Stimulated activated CD4-positive, alpha-beta T cell treated with anti-CD3 and anti-CD28 coated beads, TNF-alpha, amount 100 ng/mL, for 48 hours (primary cell): ENCODE data around the gene BCL2L12.
A peak's percentile ranks its signal among the peaks of the same experiment; 100 is the strongest.
"Not testable (repeated sequence)": the region's sequence is repeated elsewhere in the genome, so short reads cannot be mapped to it uniquely, and the experiment has no call there.

Experiments used
- DNase-seq, 3 donors: peaks; one replicate each; pipeline ENCODE4 v3.0.0-alpha.2; 2020; ENCODE audit warnings: low read depth in 3 of 3

The BCL2L12 gene, protein sequence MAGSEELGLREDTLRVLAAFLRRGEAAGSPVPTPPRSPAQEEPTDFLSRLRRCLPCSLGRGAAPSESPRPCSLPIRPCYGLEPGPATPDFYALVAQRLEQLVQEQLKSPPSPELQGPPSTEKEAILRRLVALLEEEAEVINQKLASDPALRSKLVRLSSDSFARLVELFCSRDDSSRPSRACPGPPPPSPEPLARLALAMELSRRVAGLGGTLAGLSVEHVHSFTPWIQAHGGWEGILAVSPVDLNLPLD

DNA sequence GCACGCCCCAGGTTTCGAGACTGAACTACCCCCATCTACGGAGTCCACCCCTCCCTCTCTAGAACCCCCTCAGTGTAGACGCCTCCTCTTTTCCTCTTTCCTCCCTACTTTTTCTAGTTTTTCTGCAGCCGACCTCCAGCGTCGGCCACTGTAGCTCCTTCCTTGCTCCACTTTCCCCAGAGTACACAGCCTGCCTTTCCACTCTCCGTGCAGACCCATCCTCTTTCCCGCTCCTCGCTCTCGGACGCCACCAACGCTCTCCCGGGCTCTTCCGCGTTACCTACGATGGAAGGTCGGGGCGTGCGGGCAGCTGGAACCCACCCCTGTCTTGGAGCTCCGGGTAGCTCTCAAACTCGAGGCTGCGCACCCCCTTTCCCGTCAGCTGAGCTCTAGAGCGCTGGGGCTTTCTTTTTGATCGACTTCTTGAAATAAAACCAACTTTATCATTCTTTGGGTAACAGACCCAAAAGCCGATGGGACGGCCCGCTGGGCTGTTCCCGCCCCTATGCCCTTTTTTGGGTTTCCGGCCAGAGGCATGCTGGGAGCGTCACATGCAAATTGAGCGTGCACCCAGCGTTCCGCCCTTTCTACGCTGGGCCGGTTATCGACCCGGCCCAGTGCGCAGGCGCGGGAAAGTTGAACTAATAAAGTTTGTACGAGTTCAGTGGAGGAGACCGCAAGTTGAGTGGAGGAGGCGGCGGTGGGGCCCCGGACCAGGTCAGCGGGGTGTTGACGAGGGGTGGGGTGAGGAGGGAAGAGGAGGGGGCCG lies at the start of gene BCL2L12, which contains the start of gene IRF3:
Gene BCL2L12, plus strand, starts transcription at position 583 of the 769 bp plus-strand sequence. CDS start 760 bp downstream, outside the sequence.
Gene IRF3, minus strand, starts transcription at position 507 of the 769 bp plus-strand sequence. CDS start 1,019 bp downstream, outside the sequence.
- DNase-seq = peak; percentile 98 to 99 (median 99)

DNA sequence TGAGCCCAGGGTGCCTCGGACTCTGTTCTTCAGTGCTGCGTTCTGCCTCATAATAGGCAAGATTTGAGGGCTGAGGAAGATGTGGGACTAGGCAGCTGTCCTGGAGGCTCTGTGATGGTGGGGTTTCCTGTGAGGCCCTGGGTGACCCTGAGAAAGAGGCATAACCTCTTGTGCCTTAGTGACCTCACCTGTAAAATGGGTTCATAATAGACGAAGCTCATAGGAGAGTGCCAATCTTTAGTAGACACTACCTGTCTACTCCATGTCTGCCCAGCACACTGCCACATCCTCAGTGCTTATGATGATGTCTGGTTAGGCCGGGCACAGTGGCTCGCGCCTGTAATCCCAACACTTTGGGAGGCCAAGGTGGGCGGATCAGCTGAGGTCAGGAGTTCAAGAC lies 49.2 kb upstream of the BCL2L12 start:
- DNase-seq = no peak

DNA sequence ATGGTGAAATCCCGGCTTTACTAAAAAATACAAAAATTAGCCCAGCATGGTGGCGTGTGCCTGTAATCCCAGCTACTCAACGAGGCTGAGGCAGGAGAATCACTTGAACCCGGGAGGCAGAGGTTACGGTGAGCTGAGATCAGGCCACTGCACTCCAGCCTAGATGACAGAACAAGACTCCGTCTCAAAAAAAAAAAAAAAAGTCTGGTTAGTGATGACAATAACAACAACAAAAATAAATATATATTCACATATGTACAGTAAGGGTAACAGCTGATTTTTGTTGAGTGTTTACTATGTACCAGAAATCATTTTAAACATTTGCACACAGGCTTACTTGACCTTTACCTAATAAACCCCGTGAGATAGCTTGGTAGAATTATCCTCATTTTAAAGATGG lies 48.8 kb upstream of the BCL2L12 start:
- DNase-seq = no peak

DNA sequence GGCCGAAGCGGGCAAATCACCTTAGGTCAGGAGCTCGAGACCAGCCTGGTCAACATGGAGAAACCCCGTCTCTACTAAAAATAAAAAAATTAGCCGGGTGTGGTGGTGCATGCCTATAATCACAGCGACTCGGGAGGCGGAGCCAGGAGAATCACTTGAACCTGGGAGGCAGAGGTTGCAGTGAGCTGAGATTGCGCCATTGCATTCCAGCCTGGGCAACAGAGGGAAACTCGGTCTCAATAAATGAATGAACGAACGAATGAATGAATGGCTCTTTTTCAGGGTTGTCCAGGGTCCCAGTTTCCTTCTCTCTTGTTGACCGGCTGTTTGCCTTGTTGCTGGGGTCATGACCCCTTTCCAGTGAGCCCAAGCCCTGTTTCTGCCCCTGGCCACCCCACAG lies 47.9 kb upstream of the BCL2L12 start:
- not testable (repeated sequence) for DNase-seq

DNA sequence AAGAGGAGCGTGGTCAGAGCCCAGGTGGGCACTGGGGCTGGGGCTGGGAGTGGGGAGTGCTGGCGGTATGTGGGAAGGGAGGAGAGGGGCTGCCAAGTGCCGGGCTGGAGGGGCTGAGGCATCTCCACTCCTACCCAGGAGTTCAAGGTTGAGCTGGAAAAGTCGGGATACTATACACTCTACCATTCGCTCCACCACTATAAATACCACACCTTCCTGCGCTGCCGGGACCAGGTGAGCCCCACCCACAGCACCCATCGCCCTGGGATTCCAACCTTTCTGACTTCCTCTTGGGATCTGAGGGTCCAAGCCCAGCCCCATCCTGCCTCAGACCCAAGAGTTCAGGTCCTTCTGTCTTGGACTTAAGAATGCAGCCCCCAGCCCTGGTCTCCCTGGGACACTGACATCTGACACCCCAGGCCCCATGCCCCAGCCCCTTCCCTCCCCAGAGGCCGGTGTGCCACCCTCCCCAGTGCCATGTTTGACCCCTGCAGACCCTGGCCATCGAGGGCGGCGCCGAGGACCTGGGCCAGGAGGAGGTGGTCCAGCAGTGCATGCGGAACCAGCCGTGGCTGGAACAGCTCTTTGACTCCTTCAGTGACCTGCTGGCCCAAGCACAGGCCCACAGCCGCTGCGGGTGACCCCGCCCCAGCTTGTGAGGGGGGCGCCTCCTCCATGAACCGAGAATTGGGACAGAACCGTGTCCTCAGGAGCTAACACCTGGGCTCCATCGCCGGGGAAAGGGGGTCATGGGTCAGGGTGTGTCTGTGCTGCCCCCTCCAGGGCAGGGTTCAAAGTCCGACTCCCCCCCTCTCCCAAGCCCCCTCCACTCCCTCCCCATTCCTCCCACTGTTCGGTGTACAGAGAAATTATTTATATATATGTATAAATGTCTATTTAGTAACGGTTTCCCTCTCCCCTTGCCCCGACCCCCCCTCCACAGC lies 40.5 kb upstream of the BCL2L12 start:
- DNase-seq = no peak

DNA sequence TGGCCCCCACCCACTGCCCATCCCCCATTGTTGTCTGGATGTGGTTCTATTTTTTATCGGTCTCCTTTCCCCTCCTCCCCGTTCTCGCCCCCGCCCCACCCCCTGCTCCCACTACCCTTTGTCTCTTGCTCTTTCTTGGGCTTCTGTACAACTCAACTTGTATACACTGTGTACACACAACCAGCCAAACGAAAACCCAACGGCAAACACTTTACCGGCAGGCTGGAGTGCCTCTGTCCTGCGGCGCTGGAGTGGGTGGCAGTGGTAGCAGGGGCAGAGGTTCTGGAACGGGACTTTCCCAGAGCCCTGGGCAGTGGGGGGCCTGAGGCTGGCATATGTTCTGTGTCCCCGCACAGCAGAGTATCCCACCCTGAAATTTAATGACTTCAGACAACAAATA lies 39.5 kb upstream of the BCL2L12 start:
- DNase-seq = no peak

DNA sequence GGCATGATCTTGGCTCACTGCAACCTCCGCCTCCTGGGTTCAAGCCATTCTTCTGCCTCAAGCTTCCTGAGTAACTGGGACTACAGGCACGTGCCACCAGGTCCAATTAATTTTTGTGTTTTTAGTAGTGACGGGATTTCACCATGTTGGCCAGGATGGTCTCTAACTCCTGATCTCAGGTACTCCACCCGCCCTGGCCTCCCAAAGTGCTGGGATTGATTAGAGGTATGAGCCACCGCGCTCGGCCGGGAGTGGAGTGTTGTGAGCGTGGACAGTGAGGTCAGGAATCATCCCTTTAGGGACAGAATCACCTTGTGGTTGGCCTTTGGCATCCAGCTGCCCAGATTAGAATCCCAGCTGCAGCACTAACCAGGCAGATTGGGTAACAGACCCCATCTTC lies 36.1 kb upstream of the BCL2L12 start:
- no peak for DNase-seq

DNA sequence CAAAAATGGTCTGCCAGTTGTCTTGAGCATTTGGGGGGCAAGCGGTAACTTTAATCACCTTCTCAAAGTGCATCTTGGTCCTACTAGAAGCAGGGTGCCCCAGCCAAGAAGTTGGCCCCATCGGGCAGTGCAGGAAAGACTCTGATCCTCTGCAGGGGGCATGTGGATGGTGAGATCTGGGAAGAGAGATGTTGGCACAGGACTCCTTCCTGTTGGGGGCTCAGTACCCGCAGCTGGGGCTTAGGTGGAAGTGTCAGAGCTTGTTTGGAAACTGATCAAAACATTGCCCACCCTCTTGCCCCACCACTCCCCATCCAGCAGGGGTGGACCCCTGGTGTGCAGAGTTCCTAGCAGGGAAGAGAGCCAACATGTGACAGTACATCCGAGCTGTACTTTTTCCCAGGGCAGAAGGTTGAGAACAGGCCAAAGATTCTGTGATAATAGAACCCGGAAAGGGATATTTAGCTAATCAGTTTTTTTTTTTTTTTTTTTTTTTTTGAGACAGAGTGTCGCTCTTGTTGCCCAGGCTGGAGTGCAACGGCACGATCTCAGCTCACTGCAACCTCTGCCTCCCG lies 34.6 kb upstream of the BCL2L12 start:
- no peak for DNase-seq

DNA sequence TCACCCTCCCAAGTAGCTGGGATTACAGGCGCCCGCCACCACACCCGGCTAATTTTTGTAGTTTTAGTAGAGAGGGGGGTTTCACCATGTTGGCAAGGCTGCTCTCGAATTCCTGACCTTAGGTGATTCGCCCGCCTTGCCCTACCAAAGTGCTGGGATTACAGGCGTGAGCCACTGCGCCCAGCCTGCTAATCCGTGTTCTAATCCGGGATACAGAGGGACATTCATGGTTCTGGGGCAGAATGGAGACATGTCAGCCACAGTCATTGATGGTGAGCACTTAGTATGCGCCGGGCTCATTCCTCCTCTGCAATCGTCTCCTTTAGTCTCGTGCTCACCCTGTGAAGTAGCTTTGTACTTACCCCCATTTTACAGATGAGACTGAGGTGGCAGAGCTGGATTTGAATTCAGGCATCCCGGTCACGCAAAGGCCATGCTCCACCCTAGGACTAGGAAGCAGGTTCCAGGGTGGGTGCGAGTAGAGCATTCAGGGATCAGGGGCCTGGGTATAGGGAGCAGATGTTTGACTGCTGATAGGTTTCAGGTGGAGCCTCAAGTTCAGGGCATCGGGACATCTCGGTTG lies 34.0 kb upstream of the BCL2L12 start:
- no peak for DNase-seq

DNA sequence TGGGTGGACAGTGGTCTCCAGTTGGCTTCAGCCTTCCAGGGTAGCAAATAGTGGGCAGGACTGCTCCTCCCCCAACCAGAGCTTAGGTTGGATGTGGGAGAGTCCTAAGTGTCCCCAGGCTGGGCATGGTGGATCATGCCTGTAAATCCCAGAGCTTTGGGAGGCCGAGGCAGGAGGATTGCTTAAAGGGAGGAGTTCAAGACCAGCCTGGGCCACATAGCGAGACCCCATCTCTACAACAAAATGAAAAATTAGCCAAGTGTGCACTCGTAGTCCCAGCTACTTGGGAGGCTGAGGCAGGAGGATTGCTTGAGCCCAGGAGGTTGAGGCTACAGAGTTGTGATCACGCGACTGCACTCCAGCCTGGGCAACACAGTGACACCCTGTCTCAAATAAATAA lies 33.2 kb upstream of the BCL2L12 start:
- no peak for DNase-seq

DNA sequence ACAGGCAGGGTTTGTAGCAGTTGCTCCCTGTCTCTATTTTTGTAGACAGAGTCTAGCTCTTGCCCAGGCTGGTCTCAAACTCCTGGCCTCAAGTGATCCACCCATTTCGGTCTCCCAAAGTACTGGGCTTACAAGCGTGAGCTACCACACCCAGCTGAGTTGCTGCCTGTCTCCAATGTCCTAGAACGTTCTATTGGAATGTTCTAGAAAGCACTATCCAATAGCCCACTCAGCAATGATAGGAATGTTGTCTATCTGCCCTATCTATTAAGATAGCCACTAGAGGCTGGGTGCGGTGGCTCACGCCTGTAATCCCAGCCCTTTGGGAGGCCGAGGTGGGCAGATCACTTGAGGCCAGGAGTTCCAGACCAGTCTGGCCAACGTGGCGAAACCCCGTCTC lies 32.5 kb upstream of the BCL2L12 start:
- not testable (repeated sequence) for DNase-seq

DNA sequence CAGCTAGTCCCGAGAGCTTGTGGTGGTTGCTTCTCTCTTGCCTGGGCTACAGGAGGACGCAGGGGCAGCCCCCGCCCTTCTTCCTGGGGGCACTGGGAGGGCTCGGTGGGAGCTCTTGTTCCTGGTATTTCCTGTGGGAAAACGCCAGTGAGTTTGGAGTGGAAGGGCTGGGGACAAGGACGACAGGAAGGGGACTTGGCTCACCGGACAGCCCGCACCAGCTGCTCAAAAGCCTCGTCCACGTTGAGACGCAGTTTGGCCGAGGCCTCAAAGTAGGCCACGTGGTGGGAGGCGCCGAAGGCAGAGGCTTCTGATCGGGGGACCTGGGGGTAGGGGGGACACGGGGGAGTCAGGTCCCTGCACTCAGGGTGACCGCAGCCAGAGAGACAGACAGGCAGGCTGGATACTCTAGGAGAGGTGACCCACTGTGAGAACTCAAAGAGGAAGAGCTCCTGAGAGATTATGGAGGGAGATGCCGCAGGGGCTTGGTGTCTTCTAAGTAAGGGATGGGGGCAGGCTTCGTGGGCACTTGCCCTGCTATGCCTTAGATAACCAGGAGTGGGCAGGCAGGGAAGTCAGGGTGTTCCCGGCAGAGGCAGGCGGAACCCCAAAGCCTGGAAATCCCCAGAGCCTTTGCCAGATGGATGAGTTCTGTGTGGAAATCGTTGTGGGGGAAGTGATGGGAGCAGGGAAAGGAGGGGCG lies 30.1 kb upstream of the BCL2L12 start:
- no peak for DNase-seq

DNA sequence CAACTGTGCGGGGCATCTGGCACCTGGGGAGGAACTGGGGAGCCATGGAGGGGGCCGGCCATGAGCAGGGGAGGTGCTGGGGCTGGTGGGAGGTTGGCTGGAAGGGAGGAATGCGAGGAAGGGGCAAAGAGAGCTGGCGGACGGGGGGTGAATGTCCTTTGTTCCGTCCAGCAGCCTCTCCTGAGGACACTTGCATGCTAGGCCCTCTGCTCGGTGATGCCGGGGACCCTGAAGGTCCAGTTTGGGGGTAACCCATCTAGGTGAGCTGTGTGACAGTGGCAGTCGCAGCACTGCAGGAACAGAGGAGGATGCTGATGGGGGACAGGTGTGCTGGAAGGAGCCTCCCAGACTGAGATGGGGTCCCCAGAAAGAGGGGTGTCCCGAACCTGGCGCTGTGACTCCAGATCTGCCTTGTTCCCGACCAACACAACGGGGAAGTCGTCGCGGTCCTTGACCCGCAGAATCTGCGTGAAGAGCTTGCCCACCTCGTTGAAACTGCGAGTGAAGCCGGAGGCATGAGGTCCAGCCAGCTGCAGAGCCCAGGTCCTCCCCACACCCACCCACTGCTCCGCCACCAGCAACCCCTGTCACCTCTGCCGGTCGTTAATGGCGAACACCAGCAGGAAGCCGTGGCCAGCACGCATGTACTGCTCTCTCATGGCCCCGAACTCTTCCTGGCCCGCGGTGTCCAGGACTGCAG lies 29.4 kb upstream of the BCL2L12 start:
- no peak for DNase-seq

DNA sequence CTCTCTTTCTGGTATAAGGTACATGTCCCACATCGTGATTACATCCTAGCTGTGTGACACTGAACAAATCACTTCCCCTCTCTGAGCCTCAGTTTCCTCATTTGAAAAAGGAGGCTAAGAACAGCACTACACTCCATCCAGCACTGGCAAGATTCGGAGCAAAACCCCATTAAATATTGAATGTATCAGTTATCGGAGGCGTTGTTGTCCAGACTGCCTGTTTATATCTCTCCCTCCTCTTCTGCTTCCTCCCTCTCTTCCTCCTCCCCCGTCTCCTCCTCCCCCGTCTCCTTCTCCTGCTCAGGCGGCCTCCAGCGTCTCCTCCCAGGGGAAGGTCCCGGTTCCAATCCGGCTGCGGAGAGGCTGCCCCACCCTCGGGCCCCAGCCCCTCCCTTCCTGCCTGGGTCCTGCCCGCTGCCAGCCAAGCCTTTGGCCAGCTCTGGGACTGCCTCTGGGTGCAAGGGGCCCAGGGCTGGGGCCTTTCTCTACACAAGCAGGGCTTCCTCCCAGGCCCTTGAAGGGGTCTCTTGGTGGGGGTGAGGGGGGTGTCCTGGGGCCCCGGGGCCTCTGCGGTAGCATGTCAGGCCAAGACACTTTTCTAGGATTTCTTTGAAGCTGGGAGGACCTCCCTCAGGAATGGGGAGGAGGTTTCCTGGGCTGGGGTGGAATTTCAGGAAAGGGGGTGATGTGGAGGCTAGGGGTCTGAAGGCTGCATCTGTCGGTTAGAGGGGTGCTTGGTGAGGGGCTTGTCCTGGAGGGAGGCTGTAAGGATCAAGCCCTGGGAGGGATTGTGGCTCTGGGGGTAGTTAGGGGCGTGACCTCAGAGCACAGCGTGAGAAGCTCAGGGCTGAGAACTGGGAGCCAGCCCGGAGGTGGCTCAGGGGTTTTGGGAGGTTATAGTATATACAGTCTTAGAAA lies 27.7 kb upstream of the BCL2L12 start:
- DNase-seq = no peak

DNA sequence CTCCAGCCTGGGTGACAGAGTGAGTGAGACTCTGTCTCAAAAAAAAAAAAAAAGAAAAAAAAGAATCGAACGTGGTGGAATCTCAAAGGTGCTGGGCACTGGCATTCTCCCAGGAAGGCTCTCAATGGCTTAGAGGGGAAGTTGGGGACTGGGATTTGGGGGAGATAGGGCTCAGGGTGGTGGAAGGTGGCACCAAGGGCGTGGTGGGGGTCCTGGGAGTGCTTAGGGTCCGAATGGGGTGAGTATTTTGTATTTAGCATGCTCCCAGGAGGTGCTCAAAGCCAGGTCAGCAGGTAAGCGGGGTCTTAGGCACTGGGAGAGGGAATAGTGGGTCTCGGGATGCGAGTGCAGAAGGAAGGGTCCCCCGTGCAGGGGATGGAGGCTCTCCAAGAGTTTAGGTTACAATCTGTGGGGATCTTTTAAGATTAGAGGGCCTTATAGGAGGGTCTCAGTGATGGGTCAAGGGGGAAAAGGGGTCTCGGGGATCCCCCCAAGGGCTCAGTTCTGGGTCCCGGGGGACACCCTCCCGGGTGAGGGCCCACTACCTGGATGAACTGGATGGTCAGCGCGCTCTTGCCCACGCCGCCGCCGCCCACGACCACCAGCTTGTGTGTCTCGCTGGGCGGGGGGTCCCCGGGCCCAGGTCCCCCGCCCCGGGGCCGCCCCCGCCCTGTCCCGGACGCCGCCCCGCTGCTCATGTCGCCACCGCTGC lies 26.2 kb upstream of the BCL2L12 start:
- no peak for DNase-seq

DNA sequence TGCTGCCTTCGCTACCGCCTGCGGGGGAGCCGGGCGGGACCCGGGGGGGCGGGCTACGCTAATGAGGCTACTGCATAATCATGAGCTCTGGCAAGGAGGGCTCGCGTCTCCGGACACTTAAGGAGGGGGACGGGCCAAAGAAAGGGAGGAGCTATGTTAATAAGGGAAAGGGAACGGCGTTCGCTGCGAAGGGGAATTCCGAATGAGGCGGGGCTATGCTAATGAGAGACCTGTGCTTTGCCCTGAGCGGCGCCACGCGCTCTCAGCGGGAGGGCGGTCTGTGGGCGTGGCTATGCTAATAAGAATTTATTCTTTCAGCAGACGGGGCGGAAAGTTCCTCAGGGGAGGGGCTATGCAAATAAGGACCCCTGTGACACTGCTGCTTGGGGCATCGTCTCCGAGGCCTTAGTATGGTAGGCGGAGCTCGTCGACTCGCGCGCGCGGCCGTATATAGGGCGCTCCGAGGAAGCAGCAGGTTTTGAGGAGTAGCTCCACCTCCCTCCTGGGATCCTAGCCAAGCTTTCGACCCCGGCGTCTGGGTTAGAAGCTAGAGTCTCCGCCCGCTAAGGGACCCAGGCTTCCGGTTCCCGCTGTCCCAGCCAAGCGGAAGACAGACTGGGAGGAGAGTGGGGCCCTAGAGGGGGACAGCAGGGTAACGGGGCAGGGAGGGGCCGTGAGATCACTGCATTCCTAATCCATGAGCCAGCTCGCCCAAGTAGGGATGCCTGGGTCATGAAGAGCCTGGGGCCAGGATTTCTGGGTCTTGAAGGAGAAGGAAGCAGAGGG lies 25.4 kb upstream of the BCL2L12 start, which contains the start of gene RRAS:
Gene RRAS, minus strand, starts transcription at position 31 of the 786 bp plus-strand sequence. CDS start 45 bp downstream, outside the sequence.
- peak; percentile 100 for DNase-seq
